Esophagus muscularis mucosa (tissue), 4 donors: Measurements from ENCODE around the gene FXYD6. TPM values are rescaled to one million over a fixed set of nuclear protein-coding genes. Genes with fewer than 3 reads are reported as not detected.

Experiments used
- DNase-seq: peaks from one replicate; pipeline ENCODE4 v3.0.0-alpha.2; 2017; ENCODE audit errors: extremely low spot score
- H3K27ac ChIP-seq, 4 donors: fragments of 200-600 bp; sonication (generic); replicated peaks in 1 of 4; 1 replicate in 3 of 4; 2 replicates in 1 of 4; pipeline ENCODE4 v1.5.1; 2016 to 2019; ENCODE audit warnings: mild to moderate bottlenecking in 1 of 4
- H3K27me3 ChIP-seq, 4 donors: fragments of 200-600 bp; sonication (generic); one replicate each; pipeline versions ENCODE4 v1.5.1 to v1.6.0; 2016 to 2019
- H3K36me3 ChIP-seq, 4 donors: fragments of 200-600 bp; sonication (generic); one replicate each; pipeline ENCODE4 v1.5.1; 2016 to 2019
- H3K4me1 ChIP-seq, 4 donors: fragments of 200-600 bp; sonication (generic); one replicate each; pipeline ENCODE4 v1.5.1; 2016 to 2019
- H3K4me3 ChIP-seq, 4 donors: fragments of 200-600 bp; sonication (generic); 1 replicate in 2 of 4; 2 replicates in 2 of 4; pipeline ENCODE4 v1.5.1; 2016 to 2019; ENCODE audit warnings: mild to moderate bottlenecking in 4 of 4, moderate library complexity in 1 of 4
- H3K9me3 ChIP-seq, 4 donors: fragments of 200-600 bp; sonication (generic); 1 replicate in 3 of 4; 2 replicates in 1 of 4; pipeline ENCODE4 v1.5.1; 2016 to 2019
- EP300 ChIP-seq: sonication (generic); formaldehyde crosslinking; IDR thresholded peaks from one replicate; pipeline ENCODE4 v1.6.1; 2017; ENCODE audit warnings: antibody characterized with exemption
- POLR2A ChIP-seq: fragments of 450-650 bp; IDR thresholded peaks from one replicate; pipeline ENCODE4 v1.6.1; 2017; ENCODE audit warnings: antibody characterized with exemption, moderate library complexity, mild to moderate bottlenecking, low read depth
- POLR2AphosphoS5 ChIP-seq, 2 donors: sonication (generic); formaldehyde crosslinking; IDR thresholded peaks; one replicate each; pipeline ENCODE4 v1.6.1; 2017; ENCODE audit warnings: antibody characterized with exemption in 2 of 2
- WGBS: methylation state at CpG from one replicate; pipeline ENCODE4 v1.1.5; 2018; 5-methylcytosine and 5-hydroxymethylcytosine counted together
- intact Hi-C: fragments of 100-400 bp; cut with DNase I; formaldehyde crosslinking; loops from one replicate; pipeline ENCODE4 v1.15.1; 2023
- total RNA-seq, 4 donors: library from RNA; depleted of rRNA; stranded (reverse); fragments of >200 nt; gene quantifications; one replicate each; pipeline versions ENCODE4 v1.1.0 to v1.2.1, GENCODE V29; 2016
- TF ChIP-seq, protein P1 (sequence below), 3 experiments: fragments of 200-600 bp in 2 of 3; fragments of 450-650 bp in 1 of 3; sonication (generic) in 2 of 3; IDR thresholded peaks; one replicate each; pipeline ENCODE4 v1.5.1; 2017 to 2019; ENCODE audit warnings: antibody characterized with exemption in 3 of 3, mild to moderate bottlenecking in 2 of 3, moderate library complexity in 1 of 3

The FXYD6 gene
- total RNA-seq, 4 donors from 2014 or later, result 78.9 to 105 (median 91.5) TPM

DNA sequence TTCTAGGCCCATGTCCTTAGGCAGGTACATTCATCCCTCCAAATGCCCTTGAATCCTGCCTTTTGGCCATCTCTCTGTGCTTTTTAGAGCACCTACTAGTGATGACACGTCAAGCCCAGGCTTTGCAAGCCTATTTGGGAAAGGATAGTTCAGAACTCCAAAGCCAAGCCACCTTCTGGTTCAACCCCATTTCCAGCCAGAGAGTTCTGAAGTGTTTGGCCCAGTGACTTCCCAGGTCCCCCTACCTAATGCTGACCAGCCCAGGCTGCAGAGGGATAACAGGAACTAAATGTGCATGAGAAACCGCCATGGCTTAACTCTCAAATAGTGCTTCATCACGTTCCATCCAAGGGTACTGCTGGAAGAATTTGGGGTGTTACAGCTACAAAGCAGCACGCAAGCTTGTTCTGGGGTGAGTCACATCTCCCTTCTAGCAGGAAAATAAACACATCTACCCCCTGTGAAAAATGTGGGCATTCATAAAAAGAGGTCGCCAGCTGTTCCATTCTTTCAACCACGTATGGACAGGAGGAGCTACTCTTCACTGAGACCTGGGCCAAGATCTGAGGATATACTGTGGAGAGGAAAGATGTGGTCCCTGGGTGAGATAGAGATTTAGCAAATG, 2.0 kb upstream of the FXYD6 start:
- H3K9me3 ChIP-seq, result no peaks in the 10 kb centered on the region
- H3K4me3 ChIP-seq, result no peak overlapping the region
- WGBS, result 83% methylated on average over 5 of the region's 6 CpGs
- no peak overlapping the region for H3K27ac ChIP-seq
- intact Hi-C loops, result no loop called here
- H3K4me1 ChIP-seq, result peaks cover 38 to 70% (median 58%) of the 10 kb centered on the region in 4 donors
- DNase-seq, result no peak
- peaks cover 0 to 23% (median 3%) of the 10 kb centered on the region in 4 donors for H3K27me3 ChIP-seq
- H3K36me3 ChIP-seq, result no peaks in the 10 kb centered on the region
- TF ChIP-seq POLR2A (no peak), EP300 (no peak), POLR2AphosphoS5 (IDR thresholded peaks at IDR 0.05) (no peak)
- TF ChIP-seq, protein P1, sequence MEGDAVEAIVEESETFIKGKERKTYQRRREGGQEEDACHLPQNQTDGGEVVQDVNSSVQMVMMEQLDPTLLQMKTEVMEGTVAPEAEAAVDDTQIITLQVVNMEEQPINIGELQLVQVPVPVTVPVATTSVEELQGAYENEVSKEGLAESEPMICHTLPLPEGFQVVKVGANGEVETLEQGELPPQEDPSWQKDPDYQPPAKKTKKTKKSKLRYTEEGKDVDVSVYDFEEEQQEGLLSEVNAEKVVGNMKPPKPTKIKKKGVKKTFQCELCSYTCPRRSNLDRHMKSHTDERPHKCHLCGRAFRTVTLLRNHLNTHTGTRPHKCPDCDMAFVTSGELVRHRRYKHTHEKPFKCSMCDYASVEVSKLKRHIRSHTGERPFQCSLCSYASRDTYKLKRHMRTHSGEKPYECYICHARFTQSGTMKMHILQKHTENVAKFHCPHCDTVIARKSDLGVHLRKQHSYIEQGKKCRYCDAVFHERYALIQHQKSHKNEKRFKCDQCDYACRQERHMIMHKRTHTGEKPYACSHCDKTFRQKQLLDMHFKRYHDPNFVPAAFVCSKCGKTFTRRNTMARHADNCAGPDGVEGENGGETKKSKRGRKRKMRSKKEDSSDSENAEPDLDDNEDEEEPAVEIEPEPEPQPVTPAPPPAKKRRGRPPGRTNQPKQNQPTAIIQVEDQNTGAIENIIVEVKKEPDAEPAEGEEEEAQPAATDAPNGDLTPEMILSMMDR (IDR thresholded peaks at IDR 0.05), result no peak

DNA sequence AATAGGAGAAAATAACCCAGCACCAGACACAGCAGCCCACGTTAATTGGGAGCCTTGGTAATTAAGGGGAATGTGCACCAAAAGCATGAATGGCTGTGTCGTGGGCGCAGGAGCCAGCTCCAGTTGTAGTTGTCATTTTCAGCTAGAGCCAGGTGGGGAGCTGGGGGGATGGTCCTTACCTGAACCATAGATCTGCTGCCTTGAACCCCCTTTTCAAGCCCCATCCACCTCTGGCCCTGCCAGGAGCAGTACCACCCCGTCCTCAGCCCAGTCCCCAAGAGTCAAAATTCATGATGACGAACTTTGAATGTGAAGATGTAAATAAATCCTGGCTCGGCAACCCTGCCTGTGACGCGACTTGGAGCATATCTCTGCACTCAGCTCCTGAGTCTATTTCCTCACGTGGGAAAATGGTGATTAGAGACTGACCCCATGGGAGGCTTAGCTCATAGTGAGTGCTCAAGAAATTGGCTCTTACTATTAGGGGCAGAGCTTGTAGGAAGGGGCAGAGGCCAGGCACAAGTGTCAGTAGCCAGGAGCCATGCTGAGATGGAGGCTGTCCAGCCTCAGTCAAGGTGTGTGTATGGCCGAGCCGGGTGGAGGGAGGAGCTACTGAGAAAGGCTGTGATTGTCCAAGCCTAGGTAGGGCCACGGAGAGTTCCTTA, 794 bp upstream of the FXYD6 start:
- 23% methylated on average over 11 of the region's 12 CpGs for WGBS
- no peak for DNase-seq
- peak overlapping the region; percentile 78 to 81 (median 78) for H3K27ac ChIP-seq
- peaks cover 0 to 23% (median 3%) of the 10 kb centered on the region in 4 donors for H3K27me3 ChIP-seq
- H3K9me3 ChIP-seq, result no peaks in the 10 kb centered on the region
- H3K4me1 ChIP-seq, result peaks cover 41 to 70% (median 58%) of the 10 kb centered on the region in 4 donors
- no peak for TF ChIP-seq EP300
- TF ChIP-seq, protein P1 (IDR thresholded peaks at IDR 0.05), result no peak
- H3K4me3 ChIP-seq, result peak overlapping the region; percentile 64 to 79 (median 66)
- no peaks in the 10 kb centered on the region for H3K36me3 ChIP-seq
- intact Hi-C loops, result no loop called here

DNA sequence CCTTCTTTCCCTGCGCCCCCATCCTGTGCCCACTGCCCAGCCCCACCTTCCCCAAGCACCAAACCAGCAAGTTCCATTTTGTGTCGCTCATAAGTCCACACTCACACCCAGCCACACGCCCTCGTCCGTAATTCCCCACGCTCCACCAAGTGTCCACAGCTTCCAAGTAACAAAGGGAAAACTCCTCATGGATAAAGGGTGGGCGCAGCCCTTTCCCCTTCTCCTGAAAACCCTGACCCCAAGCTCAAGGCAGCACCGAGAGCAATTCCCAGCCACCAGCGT, 458 bp downstream of the FXYD6 start:
- H3K4me1 ChIP-seq, result peaks cover 46 to 75% (median 64%) of the 10 kb centered on the region in 4 donors
- H3K27ac ChIP-seq, result peak overlapping the region; percentile 78 to 81 (median 78)
- TF ChIP-seq POLR2A, result no peak
- no peaks in the 10 kb centered on the region for H3K9me3 ChIP-seq
- peaks cover 0 to 23% (median 3%) of the 10 kb centered on the region in 4 donors for H3K27me3 ChIP-seq
- peak overlapping the region; percentile 64 to 79 (median 66) for H3K4me3 ChIP-seq
- no peaks in the 10 kb centered on the region for H3K36me3 ChIP-seq
- WGBS, result 0% methylated on average over 9 of the region's 9 CpGs
- DNase-seq, result no peak
- intact Hi-C loops, result no loop called here

DNA sequence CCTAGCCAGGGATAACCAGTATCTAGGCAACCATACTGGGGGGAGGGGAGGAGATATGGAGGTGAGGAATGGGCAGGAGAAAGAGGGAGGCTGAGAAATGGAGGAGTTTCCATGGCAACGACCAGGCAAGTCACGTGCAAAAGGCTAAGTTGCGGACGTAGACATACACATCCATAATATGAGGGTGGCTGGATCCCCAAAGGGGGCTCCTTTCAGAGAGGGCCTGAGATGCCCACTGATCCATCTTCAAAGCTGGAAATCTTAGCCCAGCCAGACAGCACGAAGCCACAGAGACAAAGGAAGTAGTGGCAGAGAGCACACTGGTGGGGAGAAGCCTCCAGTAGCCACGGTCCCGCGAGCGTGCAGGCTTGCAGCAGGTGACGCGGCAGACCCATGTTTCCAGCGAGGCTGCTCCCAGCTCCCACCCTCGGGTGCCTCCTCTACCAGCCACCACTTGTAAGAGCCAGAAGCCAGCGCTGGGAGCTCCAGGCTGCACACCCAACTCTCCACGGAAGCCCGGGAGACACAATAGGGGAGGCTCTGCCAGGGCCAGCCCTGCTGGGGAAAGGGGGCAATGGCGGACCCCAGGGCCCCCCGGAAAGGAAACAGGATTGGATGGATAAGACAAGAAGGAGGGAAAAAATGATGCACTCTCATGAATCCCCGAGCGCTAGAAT, 938 bp downstream of the FXYD6 start:
- Histone ChIP-seq H3K4me3 (peak overlapping the region; percentile 64 to 79 (median 66)), H3K4me1 (peaks cover 49 to 75% (median 67%) of the 10 kb centered on the region in 4 donors), H3K36me3 (no peaks in the 10 kb centered on the region), H3K27me3 (peaks cover 0 to 23% (median 3%) of the 10 kb centered on the region in 4 donors), H3K27ac (peak overlapping the region; percentile 78 to 81 (median 78)), H3K9me3 (no peaks in the 10 kb centered on the region)
- WGBS, result 4% methylated on average over 17 of the region's 20 CpGs
- TF ChIP-seq POLR2A, result no peak
- no peak for DNase-seq
- intact Hi-C loops, result no loop called here

DNA sequence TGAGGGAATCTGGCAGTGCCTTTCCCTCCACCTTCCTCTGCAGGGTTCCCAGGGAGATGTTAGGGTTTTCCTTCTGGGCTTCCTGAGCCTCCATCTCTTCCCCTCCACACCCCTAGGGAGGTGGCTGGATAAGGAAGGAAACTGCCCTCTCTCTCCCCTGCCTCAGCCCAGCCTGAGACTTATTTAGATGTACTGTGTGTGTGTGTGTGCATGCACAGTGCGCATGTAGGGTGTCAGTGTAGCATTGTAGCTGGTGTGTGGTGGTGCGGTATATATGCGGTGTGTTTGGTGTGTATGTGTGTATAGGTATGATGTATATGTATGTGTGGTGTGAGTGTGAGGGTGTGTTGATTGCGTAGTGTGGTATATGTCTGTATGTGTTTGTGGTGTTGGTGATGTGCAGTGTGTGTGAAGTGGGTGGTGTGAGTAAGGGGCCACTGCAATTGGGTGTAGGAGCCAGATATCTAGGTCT, 1.5 kb downstream of the FXYD6 start:
- 87% methylated on average over 4 of the region's 4 CpGs for WGBS
- no peak for DNase-seq
- Histone ChIP-seq H3K4me3 (peak overlapping the region; percentile 64 to 79 (median 66)), H3K36me3 (no peaks in the 10 kb centered on the region), H3K9me3 (no peaks in the 10 kb centered on the region), H3K27me3 (peaks cover 0 to 23% (median 3%) of the 10 kb centered on the region in 4 donors), H3K27ac (peak overlapping the region; percentile 45 to 81 (median 72)), H3K4me1 (peaks cover 55 to 80% (median 72%) of the 10 kb centered on the region in 4 donors)
- TF ChIP-seq EP300 (no peak), POLR2A (no peak), POLR2AphosphoS5 (IDR thresholded peaks at IDR 0.05) (no peak)
- TF ChIP-seq, protein P1 (IDR thresholded peaks at IDR 0.05), result no peak
- intact Hi-C loops, result no loop called here
